Kasumi-1 (cell line): ENCODE results near the gene GLT1D1.

Experiments used
- DNase-seq, 2 experiments: peaks; one replicate each; lab custom pipeline; 2025; lab: John Stamatoyannopoulos, UW

Gene GLT1D1

DNA sequence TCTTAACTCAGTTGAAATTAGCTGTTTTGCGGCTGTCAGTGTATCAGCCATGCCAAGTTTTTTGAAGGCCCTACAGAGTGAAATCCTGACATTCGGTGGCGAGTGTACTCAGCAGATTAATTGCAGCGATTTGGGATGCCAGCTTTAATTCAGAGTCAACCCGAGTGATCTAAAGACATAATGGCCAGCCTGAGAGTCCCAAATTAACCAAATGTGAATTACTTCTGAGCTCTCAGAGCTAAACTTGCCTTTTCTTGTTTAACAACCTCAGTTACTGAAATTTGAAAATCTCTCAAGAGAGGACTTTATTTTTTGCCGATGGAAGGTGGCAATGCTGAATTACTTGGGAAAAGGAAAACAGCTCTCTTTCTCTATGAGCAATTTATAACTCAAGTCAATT, 148.5 kb downstream of the GLT1D1 start:
- DNase-seq: no peak

DNA sequence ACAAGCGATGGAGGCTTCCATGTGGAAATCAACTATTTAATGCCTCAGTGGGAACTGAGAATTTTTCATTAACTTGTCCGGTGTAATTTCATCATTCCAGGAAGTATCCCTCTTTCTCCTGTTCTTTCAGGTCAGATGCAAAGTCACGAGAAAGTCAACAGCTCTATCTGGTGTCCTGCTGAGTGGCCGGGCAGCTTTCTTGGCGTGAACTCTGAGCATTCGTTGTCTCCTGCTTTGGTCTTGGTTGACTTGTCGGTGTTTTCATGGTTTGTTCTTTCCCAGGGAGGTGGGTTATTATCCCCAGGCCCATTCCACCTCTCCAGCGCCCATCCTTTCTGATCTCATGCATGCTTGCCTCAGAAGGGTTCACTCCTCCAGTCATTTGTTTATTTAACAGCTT, 149.1 kb downstream of the GLT1D1 start:
- DNase-seq: no peak

DNA sequence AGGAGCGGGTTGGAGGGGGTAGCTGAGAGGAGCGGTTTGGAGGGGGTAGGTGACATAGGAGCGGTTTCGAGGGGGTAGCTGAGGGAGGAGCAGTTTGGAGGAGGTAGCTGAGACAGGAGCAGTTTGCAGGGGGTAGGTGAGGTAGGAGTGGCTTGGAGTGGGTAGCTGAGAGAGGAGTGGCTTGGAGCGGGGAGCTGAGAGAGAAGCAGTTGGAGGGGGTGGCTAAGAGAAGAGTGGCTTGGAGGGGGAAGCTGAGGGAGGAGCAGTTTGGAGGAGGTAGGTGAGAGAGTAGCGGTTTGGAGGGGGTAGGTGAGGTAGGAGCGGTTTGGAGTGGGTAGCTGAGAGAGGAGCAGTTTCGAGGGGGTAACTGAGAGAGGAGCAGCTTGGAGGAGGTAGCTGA, 152.1 kb downstream of the GLT1D1 start:
- no peak for DNase-seq

DNA sequence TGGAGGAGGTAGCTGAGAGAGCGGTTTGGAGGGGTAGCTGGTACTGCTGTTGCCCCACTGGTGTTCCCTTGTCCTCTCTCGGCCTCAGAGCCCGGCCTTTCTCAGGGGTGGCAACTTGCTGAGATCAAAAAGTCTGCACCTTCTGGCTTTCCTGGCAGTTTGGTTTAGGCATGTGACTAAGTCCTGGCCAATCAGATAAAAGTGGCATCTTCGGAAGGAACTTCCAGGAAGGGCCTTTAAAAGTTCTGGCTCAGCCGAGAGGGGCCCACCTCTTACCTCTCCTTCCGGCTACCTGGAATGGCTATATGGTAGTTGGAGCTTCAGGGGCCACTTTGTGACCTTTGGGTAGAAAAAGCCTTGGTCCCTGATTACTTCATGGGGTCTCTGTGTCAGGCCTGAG, 152.6 kb downstream of the GLT1D1 start:
- DNase-seq: no peak

DNA sequence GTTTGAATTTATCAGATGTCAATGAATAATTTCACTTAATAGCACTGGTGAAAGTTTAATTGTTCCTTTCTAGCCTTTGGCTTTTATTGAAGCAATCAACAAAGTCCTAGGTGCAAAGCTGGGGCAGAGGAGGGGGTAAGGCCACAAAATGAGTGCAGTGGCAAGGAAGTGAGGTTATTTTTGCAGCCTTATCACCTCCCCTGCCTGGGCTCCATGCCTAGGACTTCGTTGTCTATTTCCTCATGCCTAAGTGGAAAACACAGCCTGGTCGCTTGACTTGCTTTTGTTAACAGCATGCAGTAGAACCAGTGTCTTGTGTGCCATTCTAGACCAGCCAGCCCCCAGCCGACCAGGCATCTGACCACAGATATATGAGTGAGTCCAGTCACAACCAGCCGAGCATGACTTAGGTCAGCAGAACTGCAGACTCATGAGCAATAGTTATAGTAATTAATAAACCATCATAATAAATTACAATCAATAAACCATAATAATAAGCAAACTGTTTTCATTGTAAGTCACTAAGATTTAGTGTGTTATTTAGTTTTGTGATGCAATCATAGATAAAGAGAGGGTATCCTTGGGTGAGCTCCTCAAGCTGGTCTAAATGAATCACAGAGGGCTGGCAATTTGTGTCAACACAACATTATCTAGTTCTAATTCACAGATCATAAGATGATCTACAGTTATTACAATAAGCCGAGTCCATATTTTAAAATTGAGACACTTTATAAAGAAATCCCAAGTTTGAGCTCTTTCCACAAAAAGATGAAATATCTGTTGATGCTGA, 156.8 kb downstream of the GLT1D1 start:
- no peak for DNase-seq

DNA sequence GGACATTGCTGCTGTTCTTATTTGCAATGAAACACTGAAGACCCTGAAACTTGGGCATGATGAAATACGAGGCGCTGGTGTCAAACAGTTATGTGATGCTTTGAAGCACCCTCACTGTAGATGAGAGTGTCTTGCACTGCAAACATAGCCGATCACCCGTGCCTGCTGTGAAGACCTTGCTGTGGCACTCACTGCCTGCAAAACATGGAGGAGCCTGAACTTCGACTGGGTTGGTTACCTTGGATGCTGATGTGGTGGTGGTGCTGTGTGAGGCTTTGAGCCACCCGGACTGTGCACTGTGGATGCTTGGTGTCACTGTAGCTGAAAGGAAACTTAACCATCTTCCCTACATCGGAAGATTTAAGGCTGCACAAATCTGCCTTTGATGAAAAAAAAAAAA, 162.9 kb downstream of the GLT1D1 start:
- no peak for DNase-seq

DNA sequence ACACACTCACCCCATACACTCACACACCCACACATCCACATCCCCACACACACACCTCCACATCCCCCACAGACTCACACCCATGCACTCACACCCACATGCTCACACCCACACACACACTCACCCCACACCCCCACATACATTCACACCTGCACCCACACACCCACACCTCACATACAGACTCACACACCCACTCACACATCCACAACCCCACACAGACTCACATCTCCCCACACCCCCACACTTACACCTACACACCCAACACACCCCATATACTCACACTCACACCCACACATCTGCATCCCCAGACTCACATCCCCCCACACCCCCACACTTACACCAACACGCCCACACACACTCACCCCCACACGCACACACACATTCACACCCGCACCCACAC, 171.8 kb downstream of the GLT1D1 start:
- DNase-seq: no peak

DNA sequence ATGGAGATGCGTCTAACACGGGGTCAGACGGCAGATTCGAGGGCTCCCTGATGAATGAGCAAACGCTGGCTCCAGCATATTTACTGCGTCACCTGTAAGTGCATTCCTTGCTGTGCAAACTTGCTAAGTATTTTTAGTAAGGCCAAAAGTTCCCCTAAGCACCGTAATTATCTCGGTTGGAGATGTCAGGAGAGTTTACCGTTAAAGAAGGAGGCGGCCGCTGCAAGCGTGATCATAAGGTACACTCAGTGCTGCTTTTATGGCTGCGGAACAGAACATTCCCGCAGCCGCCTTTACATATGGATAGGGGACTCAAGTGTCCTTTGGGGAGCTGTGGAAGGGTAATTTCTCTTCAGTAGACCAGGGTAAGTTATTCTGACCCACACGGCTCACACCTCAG, 175.6 kb downstream of the GLT1D1 start:
- no peak for DNase-seq
